Measurements from ENCODE around the gene CEP120. TPM values are rescaled to one million over a fixed set of nuclear protein-coding genes. Genes with fewer than 3 reads are reported as not detected.

CEP120 gene
- total RNA-seq, 1 donor from 2014 or later: 11.8 TPM

GRCh38 chr5:123429993-123430392 lies 6.8 kb upstream of the CEP120 start:
- H3K27ac ChIP-seq (replicated peaks): no peak overlapping the region
- H3K4me3 ChIP-seq: no peak overlapping the region
- no peak for DNase-seq
- H3K27me3 ChIP-seq (ENCODE audit: low read depth): no peaks in the 10 kb centered on the region
- no peaks in the 10 kb centered on the region for H3K9me3 ChIP-seq (replicated peaks)
- H3K36me3 ChIP-seq: no peaks in the 10 kb centered on the region
- TF ChIP-seq CTCF (IDR thresholded peaks at IDR 0.05; ENCODE audit: borderline replicate concordance): no peak
- no peaks in the 10 kb centered on the region for H3K4me1 ChIP-seq
- intact Hi-C loops (cut with micrococcal nuclease): no loop called here

- no peak overlapping the region for H3K27ac ChIP-seq (replicated peaks)
Measured at GRCh38 chr5:123429221-123429954, 6.2 kb upstream of the CEP120 start.

GRCh38 chr5:123428521-123429220 lies 5.5 kb upstream of the CEP120 start:
- intact Hi-C loops (cut with micrococcal nuclease): no loop called here
- no peak for TF ChIP-seq CTCF (IDR thresholded peaks at IDR 0.05; ENCODE audit: borderline replicate concordance)
- H3K27ac ChIP-seq (replicated peaks): no peak overlapping the region
- no peak overlapping the region for H3K4me3 ChIP-seq
- H3K27me3 ChIP-seq (ENCODE audit: low read depth): no peaks in the 10 kb centered on the region
- no peaks in the 10 kb centered on the region for H3K36me3 ChIP-seq
- peaks cover 6% of the 10 kb centered on the region for H3K4me1 ChIP-seq
- no peak for DNase-seq
- H3K9me3 ChIP-seq (replicated peaks): no peaks in the 10 kb centered on the region

More at GRCh38 chr5:123429221-123429954, 6.2 kb upstream of the CEP120 start:
- H3K4me3 ChIP-seq: no peak overlapping the region
- no peaks in the 10 kb centered on the region for H3K36me3 ChIP-seq
- no peak for DNase-seq
- intact Hi-C loops (cut with micrococcal nuclease): no loop called here
- TF ChIP-seq CTCF (IDR thresholded peaks at IDR 0.05; ENCODE audit: borderline replicate concordance): no peak
- no peaks in the 10 kb centered on the region for H3K27me3 ChIP-seq (ENCODE audit: low read depth)
- H3K9me3 ChIP-seq (replicated peaks): no peaks in the 10 kb centered on the region
- no peaks in the 10 kb centered on the region for H3K4me1 ChIP-seq

- Histone ChIP-seq H3K4me3 (no peak overlapping the region), H3K36me3 (no peaks in the 10 kb centered on the region), H3K27me3 (ENCODE audit: low read depth) (no peaks in the 10 kb centered on the region), H3K9me3 (replicated peaks) (no peaks in the 10 kb centered on the region), H3K4me1 (peaks cover 16% of the 10 kb centered on the region), H3K27ac (replicated peaks) (no peak overlapping the region)
- no peak for TF ChIP-seq CTCF (IDR thresholded peaks at IDR 0.05; ENCODE audit: borderline replicate concordance)
- DNase-seq: no peak
- intact Hi-C loops (cut with micrococcal nuclease): no loop called here
Measured at GRCh38 chr5:123427281-123427680, 4.1 kb upstream of the CEP120 start.

GRCh38 chr5:123425431-123425830 lies 2.2 kb upstream of the CEP120 start:
- no peaks in the 10 kb centered on the region for H3K36me3 ChIP-seq
- H3K27ac ChIP-seq (replicated peaks): no peak overlapping the region
- no peaks in the 10 kb centered on the region for H3K9me3 ChIP-seq (replicated peaks)
- no peaks in the 10 kb centered on the region for H3K27me3 ChIP-seq (ENCODE audit: low read depth)
- TF ChIP-seq CTCF (IDR thresholded peaks at IDR 0.05; ENCODE audit: borderline replicate concordance): no peak
- H3K4me3 ChIP-seq: no peak overlapping the region
- no peak for DNase-seq
- peaks cover 34% of the 10 kb centered on the region for H3K4me1 ChIP-seq
- intact Hi-C loops (cut with micrococcal nuclease): no loop called here

All from left ventricle myocardium inferior (tissue), 1 donor.